Skeletal muscle satellite cell (primary cell): ENCODE results near the gene EMD. TPM values are rescaled to one million over a fixed set of nuclear protein-coding genes. Genes with fewer than 3 reads are reported as not detected.

Source experiments
- H3K27me3 ChIP-seq: 2 replicates; pipeline ENCODE4 v1.7.0; 2013; ENCODE audit warnings: low read length; ENCODE audit not compliant: control insufficient read depth, insufficient read depth
- H3K36me3 ChIP-seq: 2 replicates; pipeline ENCODE4 v1.7.0; 2013; ENCODE audit warnings: mild to moderate bottlenecking, control low read depth, low read length; ENCODE audit not compliant: insufficient read depth
- H3K4me1 ChIP-seq: 2 replicates; pipeline ENCODE4 v1.7.0; 2013; ENCODE audit warnings: low read length; ENCODE audit not compliant: control insufficient read depth, insufficient read depth
- H3K4me2 ChIP-seq: 2 replicates; pipeline ENCODE4 v1.7.0; 2013; ENCODE audit warnings: mild to moderate bottlenecking, low read length
- H3K4me3 ChIP-seq: 2 replicates; pipeline ENCODE4 v1.7.0; 2013; ENCODE audit warnings: low read length
- H3K9ac ChIP-seq: 2 replicates; pipeline ENCODE4 v1.7.0; 2013; ENCODE audit warnings: mild to moderate bottlenecking, low read depth, low read length, moderate library complexity
- H3K9me3 ChIP-seq: replicated peaks from 2 replicates; pipeline ENCODE4 v1.7.0; 2013; ENCODE audit warnings: mild to moderate bottlenecking, control low read depth, low read length
- small RNA-seq: library from RNA; depleted of rRNA; stranded (forward); fragments of <200 nt; gene quantifications from one replicate; pipeline ENCODE3, GENCODE V24; 2012

The EMD gene

DNA sequence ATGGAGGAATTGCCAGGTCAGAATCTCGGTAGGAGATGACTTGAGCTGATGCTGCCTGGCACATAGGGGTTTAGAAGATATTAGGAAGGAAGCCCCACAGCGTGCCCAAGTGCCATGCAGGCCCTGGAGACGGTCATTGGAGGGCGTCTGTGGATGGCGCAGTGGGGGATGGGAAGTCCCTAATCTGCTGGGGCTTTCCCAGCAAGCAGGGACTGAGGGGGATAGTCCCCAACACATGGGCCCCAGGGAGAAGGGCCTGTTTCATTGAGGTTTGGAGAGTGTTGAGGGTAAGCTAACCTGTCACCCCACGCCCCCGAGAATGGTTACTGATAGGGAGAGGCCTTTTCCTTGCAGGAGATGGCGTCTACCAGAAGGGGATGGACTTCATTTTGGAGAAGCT is 40.1 kb downstream of the EMD start:
- H3K4me2 ChIP-seq = no peak overlapping the region
- peaks cover 8% of the 10 kb centered on the region for H3K4me1 ChIP-seq
- no peaks in the 10 kb centered on the region for H3K9me3 ChIP-seq

DNA sequence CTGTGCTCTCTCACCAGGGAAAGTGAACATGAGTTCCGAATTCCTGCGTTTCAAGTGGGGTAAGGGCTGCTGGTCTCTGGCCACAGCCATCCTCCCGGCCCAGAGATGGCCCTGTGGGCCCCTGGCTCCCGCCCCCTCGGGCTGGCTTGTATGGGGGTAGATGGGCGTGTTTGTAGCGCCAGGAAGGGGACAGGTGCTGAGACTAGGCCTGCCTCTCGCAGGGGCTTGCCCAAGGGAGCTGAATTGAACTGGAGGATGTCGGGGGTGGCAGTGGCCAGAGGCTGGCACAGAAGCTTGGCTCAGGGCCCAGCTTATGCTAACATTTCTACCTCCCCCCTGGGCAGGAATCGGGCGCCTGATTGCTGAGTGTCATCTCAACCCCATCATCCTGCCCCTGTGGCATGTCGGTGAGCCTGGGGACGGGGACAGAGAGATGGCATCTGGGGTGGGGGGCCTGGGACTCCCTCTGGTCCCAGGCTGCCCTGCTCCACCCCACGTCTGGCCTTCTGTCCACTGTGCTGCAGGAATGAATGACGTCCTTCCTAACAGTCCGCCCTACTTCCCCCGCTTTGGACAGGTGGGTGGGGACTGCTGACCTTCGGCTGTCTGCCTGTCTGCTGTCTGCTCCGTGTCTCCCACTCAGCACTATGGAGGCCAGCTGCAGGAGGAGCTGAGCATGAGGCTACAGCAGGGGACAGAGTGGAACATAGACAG is 40.8 kb downstream of the EMD start:
- Histone ChIP-seq H3K27me3 (no peaks in the 10 kb centered on the region), H3K4me2 (no peak overlapping the region), H3K4me1 (peaks cover 8% of the 10 kb centered on the region), H3K9ac (no peak overlapping the region), H3K36me3 (no peaks in the 10 kb centered on the region), H3K4me3 (no peak overlapping the region), H3K9me3 (no peaks in the 10 kb centered on the region)

More for the DNA sequence above, 40.1 kb downstream of the EMD start:
- Histone ChIP-seq H3K27me3 (no peaks in the 10 kb centered on the region), H3K36me3 (no peaks in the 10 kb centered on the region), H3K9ac (no peak overlapping the region), H3K4me3 (no peak overlapping the region)

DNA sequence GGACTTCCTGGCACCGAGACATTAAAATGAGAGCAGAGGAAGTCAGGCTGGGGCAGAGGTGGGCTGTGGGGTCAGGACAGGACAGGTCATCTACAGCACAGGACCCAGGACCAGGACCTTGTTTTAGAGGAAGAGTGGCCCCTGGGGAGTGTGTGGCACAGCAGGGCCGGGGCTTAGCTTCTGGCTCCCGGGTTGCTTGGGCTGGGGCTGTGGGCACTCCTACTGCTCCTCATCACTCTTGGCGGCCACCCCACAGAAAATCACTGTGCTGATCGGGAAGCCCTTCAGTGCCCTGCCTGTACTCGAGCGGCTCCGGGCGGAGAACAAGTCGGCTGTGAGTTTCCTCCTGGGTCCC is 41.3 kb downstream of the EMD start:
- no peaks in the 10 kb centered on the region for H3K36me3 ChIP-seq
- no peaks in the 10 kb centered on the region for H3K9me3 ChIP-seq

DNA sequence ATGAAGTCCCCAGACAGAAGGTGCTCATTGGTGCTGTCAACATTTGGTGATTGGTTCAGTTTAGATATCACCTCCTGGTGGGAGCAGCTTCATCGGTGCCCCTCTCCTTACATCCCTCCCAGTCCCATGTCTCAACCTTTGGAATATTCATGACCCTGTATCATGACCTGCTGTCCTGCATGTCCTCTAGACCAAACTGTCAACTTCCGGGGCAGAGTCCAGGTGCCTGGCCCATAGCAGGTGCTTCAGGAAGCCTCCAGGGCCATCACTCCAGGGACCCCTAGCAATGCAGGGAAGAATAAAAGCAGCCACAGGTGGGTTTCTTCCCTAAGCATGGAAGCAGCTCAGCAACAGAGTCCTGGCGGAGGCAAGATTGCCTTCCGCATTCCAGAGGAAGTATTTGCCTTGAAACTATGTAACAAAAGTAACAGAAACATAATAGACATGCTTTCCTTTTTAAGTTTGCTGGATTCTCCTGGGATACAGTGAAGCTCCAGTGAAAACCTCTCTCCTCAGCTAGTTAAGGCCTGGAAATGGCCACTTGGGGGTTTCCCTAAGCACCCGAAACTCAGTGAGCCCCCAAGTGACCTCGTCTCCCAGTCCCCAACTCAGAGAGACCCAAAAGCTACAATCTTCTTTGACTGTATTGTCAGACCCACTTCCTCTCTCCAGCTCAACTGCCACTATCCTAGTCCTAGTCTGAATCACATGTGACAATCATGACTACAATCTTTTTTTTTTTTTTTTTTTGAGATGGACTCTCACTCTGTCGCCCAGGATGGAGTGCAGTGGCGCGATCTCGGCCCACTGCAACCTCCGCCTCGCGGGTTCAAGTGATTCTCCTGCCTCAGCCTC is 48.0 kb downstream of the EMD start:
- Histone ChIP-seq H3K9ac (no peak overlapping the region), H3K9me3 (no peaks in the 10 kb centered on the region), H3K4me1 (peaks cover 5% of the 10 kb centered on the region), H3K4me2 (no peak overlapping the region), H3K4me3 (no peak overlapping the region), H3K36me3 (peaks cover 6% of the 10 kb centered on the region), H3K27me3 (no peaks in the 10 kb centered on the region)

More for the DNA sequence above, 41.3 kb downstream of the EMD start:
- Histone ChIP-seq H3K4me3 (no peak overlapping the region), H3K4me1 (peaks cover 8% of the 10 kb centered on the region), H3K27me3 (no peaks in the 10 kb centered on the region), H3K9ac (no peak overlapping the region), H3K4me2 (no peak overlapping the region)

DNA sequence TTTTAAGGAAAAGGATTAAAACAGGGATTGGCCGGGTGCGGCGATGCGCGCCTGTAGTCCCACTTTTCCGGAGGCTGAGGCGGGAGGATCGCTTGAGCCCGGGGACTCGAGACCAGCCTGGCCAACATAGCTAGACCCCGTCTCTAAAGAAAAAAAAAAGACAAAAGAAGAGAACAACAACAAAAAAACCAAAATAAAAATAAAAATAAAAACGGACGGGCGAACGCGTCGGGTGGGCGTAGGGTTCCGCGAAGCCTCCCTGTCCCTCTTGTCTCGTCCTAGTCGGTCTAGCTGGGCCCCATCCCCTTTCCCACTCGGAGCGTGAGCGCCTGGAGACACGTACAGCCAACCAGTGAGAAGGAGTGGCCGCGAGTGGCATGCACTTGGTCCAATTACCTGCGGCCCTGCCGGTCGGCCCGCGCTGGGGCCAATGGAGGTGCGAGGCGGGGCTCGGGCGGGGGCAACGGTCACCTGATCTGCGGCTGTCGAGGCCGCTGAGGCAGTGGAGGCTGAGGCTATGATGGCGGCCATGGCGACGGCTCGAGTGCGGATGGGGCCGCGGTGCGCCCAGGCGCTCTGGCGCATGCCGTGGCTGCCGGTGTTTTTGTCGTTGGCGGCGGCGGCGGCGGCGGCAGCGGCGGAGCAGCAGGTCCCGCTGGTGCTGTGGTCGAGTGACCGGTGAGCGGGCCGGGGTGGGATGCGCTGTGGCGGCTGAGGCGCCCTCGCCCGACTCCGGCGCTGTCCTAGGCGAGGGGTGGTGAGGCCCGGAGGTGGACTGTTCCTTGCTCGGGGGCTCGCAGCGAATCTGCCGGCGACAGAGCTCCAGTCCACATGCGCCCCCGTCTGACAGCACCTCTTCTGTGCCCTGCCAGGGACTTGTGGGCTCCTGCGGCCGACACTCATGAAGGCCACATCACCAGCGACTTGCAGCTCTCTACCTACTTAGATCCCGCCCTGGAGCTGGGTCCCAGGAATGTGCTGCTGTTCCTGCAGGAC is 49.4 kb downstream of the EMD start, which contains the start of gene ATP6AP1:
Gene ATP6AP1, plus strand, starts transcription at position 502 of the 996 bp plus-strand sequence. Its CDS starts 16 bp downstream, at position 518.
- H3K4me1 ChIP-seq = peaks cover 5% of the 10 kb centered on the region
- peak within 1 kb of the TSS; percentile 80 for H3K9ac ChIP-seq
- peaks cover 6% of the 10 kb centered on the region for H3K36me3 ChIP-seq
- peak within 1 kb of the TSS; percentile 84 for H3K4me2 ChIP-seq
- no peaks in the 10 kb centered on the region for H3K27me3 ChIP-seq
- H3K9me3 ChIP-seq = no peaks in the 10 kb centered on the region
- H3K4me3 ChIP-seq = peak within 1 kb of the TSS; percentile 80

DNA sequence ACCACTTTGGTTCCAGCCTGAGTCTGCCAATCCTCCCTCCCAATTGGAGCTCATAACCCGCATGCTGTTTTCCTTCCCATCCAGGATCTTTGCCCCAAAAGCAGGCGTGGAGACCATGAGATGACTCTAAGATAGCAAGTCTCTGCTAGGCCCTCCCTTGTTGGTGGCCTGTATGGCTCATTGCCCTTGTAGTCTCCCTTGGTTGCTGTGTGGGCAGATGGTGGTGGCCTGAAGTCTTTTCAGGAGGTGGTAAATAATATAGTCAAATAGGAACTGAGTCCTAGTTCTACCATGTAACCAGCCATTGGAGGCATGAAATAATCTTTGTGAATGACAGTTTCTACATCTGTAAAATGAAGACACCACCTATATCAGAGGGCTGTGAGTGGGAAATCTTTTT is 50.6 kb downstream of the EMD start:
- H3K9ac ChIP-seq = no peak overlapping the region
- H3K27me3 ChIP-seq = no peaks in the 10 kb centered on the region
- H3K4me1 ChIP-seq = peaks cover 5% of the 10 kb centered on the region
- H3K4me3 ChIP-seq = peak overlapping the region; percentile 80
- H3K36me3 ChIP-seq = peaks cover 13% of the 10 kb centered on the region
- no peaks in the 10 kb centered on the region for H3K9me3 ChIP-seq
- peak overlapping the region; percentile 84 for H3K4me2 ChIP-seq

DNA sequence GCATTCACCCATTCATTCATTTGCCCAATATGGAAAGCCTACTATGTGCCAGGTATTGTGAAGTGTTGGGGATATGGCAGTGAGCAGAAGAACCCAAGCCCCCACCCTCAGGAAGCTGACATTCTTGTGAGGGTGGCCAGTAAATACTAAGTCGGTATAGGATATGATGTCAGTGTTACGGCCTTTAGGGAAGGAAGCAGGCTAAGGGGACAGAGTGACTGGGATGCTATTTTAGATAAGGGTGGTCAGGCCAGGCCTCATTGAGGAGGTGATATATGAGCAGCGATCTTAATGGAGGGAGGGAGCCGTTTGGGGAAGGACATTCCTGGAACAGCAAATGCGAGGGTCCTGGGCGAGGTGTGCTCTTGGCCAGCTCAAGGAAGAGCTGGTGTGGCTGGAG is 51.4 kb downstream of the EMD start:
- Histone ChIP-seq H3K4me1 (peaks cover 5% of the 10 kb centered on the region), H3K4me3 (no peak overlapping the region), H3K27me3 (no peaks in the 10 kb centered on the region), H3K9ac (no peak overlapping the region), H3K9me3 (no peaks in the 10 kb centered on the region), H3K36me3 (peaks cover 20% of the 10 kb centered on the region), H3K4me2 (no peak overlapping the region)

DNA sequence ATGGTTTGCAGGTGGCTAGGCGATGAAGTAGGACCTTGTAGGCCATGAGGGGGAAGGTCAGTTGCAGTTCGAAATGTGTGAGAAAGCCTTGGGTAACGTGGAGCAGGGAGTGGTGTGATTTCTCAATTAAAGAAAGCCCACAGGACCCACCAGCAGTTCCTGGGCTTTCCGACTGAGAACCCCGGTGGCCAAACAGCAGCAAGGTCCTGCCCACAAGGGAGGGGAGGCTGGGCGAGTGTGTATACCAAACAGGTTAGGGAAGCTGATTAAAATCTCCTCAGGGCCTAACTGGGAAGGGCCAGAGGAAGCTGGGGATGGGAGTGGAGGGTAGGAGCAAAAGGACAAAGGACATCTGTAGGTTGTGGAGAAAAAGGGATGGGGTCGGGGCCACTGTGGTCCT is 51.8 kb downstream of the EMD start:
- Histone ChIP-seq H3K9ac (no peak overlapping the region), H3K27me3 (no peaks in the 10 kb centered on the region), H3K36me3 (peaks cover 20% of the 10 kb centered on the region), H3K4me3 (no peak overlapping the region), H3K4me1 (peaks cover 5% of the 10 kb centered on the region), H3K4me2 (no peak overlapping the region), H3K9me3 (no peaks in the 10 kb centered on the region)

Small RNA genes within 50 kb of the gene (small RNA-seq; reads per million reads assigned to genes)
- not detected for gene SNORA70
